NCI-H69 (cell line): Measurements from ENCODE around the gene EXOC3.
A peak's percentile ranks its signal among the peaks of the same experiment; 100 is the strongest.

Source experiments
- DNase-seq: peaks from one replicate; lab custom pipeline; 2025; lab: John Stamatoyannopoulos, UW

Gene EXOC3

DNA sequence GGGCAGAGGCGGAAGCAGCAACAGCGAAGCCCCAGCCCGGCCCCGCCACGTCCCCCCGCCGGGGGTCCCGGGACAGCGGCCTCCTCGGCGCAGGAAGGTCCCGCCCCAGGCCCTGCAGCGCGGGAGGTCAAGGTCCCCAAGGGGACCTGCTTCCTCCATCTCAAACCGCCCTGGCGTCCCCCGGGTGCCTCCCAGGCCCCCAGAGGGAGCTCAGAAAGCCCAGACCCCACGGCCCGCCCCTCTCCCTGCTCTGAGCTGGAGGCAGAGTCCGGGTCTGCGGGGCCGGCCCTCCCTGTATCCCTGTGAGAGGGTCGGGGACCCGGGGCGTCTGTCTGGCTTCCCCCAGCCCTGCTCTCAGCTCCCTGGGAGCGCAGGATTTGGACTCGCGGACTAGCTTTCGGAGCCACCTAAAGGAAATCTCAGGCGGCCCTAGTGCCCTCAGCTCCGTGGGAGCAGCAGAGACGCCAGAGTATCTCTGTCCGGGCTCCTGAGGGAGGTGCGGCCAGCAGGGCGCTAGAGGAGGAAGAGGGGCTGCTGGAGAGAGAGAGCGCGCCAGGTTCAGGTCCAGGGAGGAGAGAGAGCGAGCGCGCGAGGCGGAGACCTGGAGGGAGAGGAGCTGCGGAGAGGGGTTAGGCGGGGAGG, 30.7 kb downstream of the EXOC3 start:
- DNase-seq, result peak; percentile 68

DNA sequence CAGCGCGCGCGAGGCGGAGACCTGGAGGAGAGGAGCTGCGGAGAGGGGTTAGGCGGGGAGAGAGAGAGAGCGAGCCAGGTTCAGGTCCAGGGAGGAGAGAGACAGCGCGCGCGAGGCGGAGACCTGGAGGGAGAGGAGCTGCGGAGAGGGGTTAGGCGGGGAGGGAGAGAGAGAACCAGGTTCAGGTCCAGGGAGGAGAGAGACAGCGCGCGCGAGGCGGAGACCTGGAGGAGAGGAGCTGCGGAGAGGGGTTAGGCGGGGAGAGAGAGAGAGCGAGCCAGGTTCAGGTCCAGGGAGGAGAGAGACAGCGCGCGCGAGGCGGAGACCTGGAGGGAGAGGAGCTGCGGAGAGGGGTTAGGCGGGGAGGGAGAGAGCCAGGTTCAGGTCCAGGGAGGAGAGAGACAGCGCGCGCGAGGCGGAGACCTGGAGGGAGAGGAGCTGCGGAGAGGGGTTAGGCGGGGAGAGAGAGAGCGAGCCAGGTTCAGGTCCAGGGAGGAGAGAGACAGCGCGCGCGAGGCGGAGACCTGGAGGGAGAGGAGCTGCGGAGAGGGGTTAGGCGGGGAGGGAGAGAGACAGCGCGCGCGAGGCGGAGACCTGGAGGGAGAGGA, 31.4 kb downstream of the EXOC3 start:
- peak; percentile 44 for DNase-seq

DNA sequence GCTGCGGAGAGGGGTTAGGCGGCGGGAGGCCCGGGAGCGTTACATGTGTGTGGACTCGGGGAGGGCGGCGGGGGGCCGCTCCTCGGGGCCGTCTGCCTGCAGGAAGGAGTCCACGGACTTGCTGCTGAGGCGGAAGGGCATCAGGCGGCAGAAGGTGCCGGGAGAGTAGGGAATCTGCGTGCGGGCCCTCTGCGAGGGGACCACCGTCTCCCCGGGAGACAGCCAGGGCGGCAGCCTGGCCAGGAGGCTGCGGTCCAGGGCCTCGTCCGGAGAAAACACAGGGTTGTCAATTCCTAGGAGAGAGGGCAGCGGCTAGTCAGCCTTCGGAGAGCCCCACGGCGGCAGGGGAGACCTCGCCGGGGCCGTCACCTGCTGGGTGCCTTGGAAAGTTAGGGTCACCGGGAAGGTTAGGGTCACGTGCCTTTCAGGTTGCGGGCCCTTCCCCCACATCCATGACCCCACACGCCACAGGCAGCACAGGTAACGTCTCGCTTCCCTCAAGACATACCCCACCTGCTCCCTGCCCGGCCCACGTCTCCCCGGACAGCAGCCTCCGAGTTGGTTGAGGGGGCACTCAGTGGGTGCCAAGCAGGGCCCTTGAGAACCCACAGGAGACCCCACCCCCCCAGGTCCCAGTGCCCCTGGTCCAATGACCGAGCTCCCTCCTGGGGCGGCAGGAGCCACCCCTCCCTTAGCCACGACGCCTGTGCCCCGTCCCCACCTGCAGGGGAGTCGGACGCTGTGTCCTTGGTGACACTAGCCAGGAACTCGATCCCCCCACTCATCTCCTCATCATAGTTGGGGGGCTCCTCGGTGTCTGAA, 32.1 kb downstream of the EXOC3 start:
- peak; percentile 59 for DNase-seq

DNA sequence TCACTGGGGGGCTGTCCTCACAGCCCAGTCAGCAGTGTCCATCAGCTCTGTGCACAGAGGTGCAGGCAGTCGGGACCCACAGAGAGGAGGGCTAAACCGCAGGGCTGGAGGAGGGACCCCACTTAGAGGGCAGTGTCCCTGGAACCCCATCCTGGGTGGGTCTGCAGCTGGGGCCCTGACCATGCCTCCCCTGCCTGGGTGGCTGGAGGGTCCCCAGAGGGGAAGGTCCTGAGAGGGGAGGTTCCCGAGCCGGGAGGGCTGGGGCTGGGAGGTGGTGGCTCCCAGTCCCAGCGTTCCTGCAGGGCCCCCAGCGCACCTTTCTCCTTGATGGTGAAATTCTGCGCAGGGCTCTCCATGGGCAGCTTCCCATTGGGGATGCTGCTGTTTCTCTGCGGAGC, 32.7 kb downstream of the EXOC3 start:
- DNase-seq, result no peak

DNA sequence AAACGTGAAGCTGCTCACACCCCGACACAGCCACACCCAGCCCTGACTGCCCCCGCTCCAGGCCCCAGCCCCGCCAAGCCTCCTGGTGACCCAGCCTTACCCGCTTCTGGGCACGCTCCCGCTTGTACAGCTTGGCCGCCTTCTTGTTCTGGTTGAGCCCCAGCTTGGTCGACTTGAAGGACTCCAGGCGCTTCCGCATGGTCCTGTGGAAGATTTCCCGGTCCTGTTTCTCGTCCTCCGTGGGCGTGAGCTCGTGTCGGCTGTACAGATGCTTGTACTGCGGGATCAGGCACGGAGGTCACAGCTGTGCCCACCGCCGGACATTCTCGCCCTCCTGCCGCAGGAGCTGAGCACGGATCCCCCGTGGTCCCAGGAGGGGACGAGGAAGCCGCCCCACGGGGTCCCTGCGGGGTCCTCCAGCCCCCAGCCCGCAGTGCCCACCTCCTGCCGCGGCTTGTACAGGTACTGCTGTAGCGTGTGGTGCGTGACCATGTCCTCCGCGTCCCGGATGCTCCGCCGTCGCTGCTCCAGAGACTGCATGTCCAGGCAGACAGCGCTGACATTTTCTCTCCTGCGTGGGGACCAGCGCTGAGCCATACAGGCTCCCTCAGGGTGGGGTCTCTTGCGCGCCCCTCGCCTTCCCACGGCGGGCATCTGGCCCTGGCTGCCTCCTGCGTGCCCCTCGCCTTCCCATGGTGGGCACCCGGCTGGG, 33.3 kb downstream of the EXOC3 start:
- peak; percentile 20 for DNase-seq

DNA sequence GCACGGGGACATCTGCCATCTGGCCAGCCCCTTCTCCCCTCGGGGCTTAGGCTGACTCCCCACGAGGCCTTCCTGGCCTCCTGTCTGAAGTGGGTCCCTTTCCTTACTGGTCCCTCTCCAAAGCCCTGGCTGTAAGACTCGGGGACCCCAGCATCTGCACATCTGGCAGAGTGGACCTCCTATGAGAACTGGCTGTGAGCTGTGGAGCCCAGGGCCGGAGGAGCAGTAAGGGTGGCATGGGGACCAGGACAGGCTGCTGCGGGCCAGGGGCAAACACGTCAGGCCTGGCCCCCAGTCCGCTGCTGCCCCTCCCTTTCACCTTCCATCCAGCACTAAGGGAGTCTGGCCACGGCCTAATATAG, 33.8 kb downstream of the EXOC3 start:
- DNase-seq, result no peak

DNA sequence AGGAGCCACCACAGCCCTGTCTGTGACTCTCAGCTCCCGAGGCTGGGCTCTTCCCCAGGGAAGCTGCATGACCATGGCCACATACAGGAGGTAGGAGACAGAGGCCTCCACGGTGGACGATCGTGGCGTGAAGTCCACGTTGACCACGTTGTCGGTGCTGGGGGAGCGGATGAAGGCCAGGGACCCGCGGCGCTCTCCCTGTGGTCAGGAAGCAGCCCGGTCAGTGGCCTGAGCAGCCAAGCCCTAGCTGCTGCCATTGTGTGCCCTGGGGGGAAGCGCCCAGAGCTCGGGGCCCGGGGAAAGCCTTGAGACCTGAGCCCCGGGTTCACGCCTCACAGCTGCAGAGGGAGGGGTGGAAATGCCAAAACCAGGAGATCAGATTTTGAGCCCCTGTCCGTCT, 34.3 kb downstream of the EXOC3 start:
- no peak for DNase-seq

DNA sequence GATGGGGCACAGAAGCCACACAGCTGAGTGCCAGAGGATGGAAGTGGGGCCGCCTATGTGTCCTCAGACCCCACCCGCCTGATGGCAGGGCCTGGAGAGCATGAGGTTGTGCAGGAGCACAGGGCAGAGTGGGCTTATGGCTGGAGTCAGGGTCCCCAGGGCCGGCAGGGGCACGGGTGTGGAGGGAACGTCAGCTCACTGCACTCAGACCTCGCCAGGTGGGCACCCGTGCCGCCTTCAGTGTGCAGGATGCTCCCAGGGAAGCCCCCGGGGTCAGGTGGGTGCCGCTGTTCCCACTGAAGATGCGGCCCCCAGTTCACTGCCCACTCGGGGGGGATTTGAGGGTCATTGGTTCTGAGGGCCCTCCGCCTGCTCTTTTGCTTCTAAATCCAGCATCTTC, 34.9 kb downstream of the EXOC3 start:
- DNase-seq, result no peak

DNA sequence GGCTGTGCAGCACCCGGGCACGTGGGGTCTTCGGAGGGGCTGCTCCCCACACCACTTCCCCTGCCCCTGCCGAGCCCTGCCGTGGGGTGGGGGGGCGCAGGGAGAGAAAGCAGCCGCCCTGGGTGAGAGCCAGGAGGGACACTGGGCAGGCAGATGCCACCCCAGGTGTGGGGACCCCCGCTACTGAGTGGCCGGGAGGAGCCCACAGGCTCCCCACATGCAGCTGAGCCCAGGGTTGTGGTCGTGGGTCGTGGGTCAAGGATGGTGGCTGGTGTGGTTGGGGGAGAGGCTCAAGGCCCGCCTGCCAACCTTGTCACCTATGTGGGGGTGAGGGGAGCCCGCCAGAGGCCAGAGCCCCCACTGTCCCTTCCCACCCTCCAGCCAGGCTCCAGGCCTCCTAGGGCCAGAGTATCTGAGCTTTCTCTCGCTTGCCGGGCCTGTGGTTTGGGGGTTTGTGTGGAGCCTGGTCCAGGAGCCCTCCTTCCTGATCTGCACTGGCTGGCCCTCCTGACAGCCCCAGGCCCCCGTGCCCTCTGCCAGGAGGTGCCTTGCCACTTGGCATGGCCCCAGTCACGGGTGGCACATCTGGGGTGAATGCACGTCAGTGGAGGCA, 35.5 kb downstream of the EXOC3 start:
- DNase-seq, result no peak

DNA sequence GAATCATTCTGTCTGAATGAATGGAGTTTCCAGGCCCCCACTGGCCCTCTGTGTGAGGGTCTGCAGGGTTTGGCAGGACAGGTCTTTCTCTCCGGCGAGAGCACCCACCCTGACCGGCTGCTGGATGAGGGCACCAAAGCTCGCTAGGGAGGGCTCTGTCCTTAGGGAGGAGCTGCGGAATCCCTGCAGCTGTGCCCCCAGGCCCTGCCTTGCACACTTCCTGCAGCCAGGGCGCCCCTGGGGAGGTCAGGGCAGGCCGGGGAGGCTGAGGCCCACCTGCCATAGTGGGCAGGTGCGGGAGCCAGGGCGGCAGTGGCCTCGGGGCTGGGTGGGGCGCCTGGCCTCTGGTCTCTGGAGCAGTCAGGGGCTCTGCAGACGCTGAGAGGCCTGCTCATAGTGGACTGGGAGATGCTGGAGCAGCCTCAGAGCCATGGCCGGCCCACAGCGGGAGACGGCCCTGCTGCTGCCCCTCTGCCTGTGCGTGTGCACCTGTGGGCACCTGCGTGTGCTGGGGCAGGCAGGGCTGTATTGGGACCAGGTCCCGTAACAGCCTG, 36.1 kb downstream of the EXOC3 start:
- DNase-seq, result no peak

DNA sequence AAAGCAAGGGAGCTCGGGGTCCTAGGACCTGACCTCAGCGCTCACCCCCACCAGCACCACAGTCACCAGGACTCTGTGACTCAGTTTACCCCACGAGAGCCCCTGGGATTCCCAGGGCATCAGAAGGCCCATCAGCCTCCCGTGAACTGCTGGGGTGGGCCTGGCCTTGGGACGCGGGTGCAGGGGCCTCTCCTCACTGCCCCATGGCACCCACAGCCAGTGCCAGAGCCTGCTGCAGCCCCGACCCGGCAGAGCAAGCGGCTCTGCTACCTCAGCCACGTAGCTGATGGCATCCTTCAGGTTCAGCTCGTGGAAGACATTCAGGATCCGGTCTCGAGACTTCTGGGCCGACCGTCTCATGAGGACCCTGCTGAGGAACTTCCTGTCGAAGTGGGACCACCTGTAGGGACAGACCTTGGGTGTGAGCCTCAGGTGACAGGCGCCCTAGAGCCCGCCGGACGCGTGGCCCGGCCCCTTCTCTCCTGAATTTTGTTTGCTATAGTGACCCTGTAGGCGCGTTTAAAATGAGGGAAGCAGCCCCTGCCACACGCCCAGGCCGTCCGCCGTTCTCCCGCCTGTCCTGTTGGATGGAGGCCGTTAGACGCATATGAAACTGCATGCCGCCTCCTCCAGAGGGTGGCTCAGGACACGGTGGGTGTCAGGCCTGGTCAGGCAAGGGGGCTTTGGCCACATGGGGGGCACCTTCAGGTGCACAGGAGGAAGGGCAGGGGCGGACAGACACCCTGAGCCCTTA, 36.8 kb downstream of the EXOC3 start:
- DNase-seq, result no peak

DNA sequence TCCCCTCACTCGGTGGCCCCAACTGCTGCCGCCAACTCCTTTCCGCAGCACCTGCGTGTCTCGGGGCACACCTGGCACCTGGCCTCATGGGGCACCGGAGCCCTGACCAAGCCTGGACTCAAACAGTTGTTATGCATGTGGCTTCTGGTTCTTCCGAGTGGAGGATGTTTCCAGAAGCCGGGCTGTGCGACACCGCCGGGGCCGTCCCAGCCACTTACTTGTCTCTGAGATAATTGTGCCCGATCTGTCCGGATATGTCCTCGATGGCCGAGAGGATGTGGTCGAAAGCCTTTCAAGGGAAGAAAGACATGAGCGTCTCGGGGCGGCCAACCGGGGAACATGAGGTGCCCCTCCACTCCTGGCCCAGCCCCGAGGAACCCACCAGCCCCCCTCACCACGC, 38.4 kb downstream of the EXOC3 start:
- no peak for DNase-seq

DNA sequence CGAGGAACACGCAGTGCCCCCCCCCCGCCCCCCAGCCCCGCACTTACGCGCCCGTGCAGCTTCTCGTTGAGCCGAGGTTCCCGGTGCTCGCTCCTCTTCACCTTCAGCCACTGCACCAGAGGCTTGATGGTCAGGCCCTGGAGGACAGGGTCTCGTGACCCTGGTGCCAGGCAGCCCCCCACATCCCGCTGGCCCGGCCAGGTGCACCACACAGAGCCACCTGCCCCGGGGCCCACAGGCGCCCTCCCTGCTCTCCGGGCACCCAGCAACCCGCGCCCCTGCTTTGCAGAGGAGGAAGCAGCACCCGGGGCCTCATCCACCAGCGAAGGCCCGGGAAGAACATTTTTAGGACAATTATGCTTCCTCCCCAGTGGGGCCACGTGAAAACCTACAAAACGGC, 39.0 kb downstream of the EXOC3 start:
- DNase-seq, result no peak

DNA sequence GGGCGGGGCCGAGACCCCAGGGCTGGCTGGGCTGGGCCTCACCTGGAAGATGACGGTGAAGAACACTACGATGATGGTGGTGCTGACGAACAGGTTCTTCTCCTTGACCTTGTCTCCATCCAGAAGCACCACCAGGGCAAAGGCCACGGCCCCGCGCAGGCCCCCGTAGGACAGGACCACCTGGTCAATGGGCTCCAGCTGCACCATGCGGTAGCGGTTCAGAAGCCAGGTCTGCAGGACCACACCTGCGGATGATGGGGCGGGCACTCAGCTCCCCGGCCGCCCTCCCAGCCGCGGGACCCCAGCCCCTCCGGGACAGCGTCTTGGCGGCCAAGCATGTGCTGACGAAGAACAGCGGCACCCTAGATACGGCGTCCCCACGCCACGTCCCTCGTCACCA, 39.5 kb downstream of the EXOC3 start:
- no peak for DNase-seq

DNA sequence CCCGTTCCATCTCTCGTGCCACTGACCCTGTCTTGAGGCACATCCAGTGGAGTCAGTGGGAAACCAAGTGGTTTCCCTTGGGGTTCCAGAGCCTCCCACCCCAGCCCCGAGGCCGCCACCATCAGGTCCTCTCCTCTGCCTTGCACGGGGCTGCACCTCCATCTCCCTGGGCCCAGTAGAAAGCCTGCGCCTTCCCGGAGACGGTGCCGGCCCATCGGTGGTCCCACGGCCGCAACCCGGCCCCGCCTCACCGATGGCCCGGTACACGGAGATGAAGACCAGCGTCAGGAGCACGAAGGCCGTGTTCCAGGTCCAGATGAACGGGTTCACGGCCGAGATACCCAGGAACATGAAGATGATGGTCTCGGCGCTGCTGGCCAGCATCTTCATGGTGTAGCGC, 40.0 kb downstream of the EXOC3 start:
- DNase-seq, result no peak

DNA sequence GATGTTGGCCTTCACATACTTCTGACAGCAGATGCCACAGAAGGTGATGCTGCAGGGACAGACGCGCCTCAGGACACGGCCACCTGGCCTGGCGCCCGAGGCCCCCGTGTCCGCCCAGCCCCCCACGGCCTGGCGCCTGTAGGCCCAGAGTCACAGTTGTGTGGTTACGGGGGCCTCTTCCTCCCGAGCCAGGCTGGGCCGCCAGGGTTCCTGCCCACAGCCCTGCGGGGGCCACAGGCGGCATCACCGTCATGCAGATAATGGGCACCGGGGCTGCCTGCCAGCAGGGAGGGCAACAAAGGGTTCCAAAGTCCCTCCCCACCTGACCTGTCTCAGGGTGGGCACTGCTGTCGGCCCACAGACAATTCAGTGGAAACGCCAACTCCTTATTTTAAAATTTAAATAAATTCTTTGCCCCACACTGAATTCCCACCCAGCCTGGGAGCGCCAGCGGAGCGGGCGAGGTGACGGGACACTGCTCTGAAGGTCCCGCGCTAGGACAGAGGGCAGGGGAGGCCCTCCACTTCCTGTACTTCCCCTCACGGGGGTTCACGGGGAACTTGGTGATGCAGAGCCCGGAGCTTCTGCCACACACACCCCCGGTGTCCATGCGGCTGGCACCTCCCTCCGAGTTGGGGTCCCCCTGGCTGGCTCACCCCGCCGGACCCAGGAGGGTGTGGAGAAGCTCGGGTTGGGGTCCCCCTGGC, 40.6 kb downstream of the EXOC3 start:
- no peak for DNase-seq

DNA sequence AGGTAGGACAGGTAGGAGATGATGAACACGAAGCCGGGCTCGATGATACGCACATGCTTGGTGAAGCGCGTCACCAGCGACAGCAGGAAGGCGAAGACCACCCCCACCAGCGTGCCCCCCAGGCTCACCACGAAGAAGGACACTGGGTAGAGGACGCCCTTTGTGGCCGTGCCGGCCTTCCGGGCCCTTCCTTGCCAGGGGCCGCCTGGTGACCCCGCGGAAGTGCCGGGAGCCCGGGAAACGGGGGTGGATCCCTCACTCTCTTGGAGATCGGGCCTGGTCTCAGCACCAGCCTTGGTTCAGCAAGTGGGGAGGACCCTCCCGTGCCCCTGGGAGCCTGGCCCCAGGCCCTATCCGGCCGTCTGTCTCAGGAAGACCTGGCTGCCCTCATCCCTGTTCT, 41.6 kb downstream of the EXOC3 start:
- no peak for DNase-seq

DNA sequence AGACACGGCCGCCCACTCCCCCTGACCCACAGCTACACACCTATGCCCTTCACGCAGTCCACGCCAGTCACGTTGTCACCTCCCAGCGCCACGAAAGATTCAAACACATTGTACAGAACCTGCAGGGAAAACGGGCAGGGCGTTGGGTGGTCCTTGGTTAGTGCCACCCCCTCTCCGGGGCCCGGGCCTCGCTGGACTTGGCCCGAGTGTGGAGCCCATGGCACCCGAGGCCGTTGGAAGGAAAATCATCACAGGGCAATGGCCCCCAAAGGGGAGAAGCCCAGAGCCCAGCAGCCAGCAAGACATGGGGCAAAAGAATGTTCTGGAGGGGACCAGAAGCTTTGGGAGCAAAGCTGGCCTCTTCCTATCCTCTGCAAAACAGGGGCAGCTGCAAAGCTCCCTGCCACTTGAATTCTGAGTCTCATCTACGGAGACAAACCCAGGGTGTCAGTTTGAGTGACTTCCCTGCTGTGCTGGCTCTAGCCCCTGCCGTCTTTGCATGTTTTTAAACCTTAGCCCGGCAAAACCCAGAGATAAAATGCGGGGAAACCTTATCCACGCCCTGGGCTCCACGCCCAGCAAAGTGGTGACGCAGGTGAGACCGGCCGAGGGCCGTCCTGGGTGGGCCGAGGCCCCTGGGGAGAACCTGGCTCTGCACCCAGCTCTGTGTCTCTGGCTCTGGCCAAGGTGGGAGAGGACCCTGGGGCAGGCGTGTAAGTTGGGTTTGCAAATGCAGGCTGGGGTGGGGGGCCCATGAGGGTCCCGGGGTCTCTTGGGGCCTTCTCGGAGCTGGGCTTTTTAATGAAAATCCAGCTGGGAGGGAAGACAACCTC, 42.4 kb downstream of the EXOC3 start:
- peak; percentile 22 for DNase-seq

DNA sequence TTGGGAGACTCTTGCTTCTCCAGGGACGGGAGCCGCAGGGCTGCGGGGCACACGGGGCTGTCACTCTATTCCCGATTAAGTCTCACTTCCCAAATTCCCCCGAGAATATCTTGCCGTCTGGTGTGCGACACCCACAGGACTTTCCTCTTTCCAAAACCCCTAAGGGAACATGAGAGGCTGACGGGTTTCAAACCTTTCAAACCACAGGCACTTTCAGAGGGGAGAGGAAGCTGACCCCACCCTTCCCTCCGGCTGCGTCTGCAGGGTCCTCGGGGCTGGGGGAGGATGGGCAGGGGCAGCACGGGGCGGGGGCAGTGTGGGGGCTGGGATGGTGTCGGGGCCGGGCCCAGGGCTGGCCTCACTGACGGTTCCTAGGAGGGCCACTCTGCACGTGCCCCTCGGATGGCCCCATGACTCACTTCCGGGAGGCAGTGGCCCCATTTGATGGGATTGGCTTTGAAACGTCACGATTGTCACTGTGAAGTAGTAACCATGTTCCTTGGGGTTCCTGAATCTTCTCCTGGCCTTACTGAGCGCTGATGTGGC, 43.0 kb downstream of the EXOC3 start:
- no peak for DNase-seq
